Activated T-helper 9 cell treated with anti-CD3 and anti-CD28 coated beads, Interleukin-2, amount 50 U/mL, for 16 hours (primary cell): Measurements from ENCODE around the gene CASP9.
"Not testable (repeated sequence)": the region's sequence is repeated elsewhere in the genome, so short reads cannot be mapped to it uniquely, and the experiment has no call there.

Experiments
- DNase-seq: peaks from one replicate; pipeline ENCODE4 v3.0.0-alpha.2; 2020; ENCODE audit warnings: low read depth

The CASP9 gene

DNA sequence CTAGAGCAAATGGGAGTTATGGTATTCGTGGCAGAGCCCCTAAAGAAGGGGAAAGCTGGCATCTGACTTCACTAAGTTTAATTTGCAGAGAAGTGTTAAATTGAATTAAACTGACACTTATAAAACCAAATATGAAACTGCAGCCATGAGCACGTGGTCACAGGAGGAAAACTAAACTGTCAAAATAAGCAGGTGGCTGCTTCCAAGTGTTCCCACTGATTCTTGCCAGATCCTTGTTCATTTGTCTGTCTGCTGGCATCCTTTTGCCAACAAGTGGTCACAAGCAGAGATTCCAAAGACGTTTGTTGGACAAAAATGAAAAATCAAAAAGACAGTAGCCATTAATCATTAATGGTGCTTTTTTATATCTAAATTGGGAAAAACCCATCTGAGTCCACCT lies 54.7 kb downstream of the CASP9 start:
- no peak for DNase-seq

DNA sequence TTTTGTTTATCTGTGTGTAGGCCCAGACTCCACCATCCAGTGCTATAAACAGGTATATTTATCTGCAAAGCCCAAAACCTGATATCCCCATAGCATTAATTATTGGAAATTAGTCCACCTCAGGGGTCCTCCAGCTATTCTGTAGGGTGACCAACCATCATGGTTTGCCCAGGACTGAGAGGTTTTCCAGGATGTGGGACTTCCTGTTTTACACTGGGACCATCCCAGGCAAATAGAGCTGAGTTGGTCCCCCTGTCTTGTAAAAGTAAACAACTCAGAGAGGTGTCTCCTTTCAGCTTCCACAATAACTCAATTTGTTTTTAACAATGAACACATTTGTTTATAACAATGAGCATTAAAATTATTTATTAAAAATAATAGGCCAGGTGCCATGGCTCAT lies 55.9 kb downstream of the CASP9 start:
- no peak for DNase-seq

DNA sequence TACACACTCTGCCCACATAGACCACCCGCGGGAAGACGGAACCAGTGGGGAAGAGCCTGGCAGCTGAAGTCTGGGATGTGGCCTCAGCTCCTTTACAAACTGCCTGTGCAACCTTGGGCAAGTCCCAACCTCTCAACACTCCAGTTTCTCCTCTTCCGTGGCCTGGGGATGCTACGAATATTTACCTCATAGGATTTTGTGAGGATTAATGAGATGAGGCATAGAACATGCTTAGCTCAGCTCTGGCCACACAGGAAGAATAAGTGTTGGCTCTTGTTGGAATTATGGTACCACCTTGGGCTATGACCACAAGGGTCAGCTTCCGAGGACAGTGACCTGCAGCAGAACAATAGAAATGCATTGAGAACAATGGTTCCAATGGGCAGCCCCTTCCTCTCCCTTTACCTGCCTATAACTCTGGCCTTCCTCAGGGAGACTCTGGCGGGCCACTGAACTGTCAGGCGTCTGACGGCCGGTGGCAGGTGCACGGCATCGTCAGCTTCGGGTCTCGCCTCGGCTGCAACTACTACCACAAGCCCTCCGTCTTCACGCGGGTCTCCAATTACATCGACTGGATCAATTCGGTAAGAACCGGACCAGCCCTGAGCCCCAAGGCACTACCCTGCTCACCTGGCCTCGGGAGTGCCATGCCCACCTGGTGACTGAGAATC lies 56.9 kb downstream of the CASP9 start:
- not testable (repeated sequence) for DNase-seq

DNA sequence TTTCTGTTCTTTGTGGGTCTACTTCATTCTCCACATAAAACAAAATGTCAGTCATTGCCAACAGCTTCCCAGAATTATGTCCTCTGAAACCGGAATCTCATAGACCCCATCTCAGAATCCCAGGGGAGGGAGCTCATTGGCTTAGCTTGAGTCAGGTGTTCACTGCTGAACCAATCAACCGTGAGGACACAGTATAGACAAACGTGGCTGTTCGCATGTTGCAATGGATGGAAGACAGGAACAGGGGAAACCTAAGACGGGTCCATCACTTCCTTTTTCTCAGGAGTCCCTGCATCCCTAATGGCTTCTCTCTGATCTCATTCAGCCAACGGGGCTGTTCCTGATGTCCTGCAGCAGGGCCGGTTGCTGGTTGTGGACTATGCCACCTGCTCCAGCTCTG lies 58.3 kb downstream of the CASP9 start:
- DNase-seq, result no peak

DNA sequence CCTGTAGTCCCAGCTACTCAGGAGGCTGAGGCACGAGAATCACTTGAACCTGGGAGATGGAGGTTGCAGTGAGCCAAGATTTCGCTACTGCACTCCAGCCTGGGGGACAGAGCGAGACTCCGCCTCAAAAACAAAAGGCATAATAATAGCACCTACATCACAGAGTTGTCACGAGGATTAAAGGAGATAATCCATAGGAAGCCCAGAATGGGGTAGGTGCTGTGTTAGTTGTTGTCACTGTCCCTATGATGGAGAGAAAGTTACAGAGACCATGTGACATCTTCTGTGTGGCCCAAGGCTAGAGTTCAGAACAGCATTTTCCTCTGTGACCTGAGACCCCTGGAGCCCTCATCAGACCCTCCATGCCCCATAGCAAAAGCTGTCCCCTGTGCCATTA lies 60.1 kb downstream of the CASP9 start:
- DNase-seq, result not testable (repeated sequence)

DNA sequence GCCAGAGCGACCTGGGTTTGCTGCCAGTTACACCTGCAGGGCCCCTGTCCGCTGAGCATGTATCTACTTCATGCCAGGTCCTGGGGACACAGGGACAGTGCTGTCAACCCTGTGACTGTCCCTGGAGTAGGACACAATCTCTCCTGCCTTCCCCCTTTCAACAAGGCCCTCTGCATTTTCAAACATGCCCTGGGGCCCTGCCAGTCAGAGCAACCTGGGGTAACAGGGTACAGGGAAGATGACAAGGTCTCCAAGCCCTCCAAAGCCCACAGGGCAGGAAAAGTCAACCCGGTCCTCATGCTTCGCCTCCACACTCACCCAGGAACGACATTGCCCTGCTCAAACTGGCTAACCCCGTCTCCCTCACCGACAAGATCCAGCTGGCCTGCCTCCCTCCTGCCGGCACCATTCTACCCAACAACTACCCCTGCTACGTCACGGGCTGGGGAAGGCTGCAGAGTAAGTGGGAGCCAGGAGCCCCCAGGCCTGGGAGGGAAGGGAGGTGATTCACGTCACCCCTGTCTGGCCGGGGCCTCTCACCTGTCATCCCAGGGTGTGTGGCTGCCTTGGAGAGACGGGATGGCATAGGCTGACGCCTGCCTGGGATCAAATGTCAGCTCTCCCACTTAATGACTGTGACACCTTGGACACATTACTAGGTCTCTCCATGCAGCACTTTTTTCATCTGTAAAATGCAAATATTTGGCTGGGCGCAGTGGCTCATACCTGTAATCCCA lies 60.8 kb downstream of the CASP9 start:
- DNase-seq, result not testable (repeated sequence)

DNA sequence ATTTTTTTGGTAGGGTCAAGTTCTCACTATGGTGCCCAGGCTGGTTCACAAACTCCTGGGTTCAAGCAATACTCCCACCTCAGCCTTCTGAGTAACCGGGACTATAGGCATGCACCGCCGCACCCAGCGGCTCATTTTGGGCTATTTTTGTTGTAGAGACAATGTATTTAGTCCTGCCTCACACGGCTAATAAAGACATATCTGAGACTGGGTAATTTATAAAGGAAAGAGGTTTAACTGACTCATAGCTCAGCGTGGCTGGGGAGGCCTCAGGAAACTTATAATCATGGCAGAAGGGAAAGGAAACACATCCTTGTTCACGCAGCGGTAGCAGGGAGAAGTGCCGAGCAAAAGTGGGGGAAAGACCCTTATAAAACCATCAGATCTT lies 63.3 kb downstream of the CASP9 start:
- no peak for DNase-seq

DNA sequence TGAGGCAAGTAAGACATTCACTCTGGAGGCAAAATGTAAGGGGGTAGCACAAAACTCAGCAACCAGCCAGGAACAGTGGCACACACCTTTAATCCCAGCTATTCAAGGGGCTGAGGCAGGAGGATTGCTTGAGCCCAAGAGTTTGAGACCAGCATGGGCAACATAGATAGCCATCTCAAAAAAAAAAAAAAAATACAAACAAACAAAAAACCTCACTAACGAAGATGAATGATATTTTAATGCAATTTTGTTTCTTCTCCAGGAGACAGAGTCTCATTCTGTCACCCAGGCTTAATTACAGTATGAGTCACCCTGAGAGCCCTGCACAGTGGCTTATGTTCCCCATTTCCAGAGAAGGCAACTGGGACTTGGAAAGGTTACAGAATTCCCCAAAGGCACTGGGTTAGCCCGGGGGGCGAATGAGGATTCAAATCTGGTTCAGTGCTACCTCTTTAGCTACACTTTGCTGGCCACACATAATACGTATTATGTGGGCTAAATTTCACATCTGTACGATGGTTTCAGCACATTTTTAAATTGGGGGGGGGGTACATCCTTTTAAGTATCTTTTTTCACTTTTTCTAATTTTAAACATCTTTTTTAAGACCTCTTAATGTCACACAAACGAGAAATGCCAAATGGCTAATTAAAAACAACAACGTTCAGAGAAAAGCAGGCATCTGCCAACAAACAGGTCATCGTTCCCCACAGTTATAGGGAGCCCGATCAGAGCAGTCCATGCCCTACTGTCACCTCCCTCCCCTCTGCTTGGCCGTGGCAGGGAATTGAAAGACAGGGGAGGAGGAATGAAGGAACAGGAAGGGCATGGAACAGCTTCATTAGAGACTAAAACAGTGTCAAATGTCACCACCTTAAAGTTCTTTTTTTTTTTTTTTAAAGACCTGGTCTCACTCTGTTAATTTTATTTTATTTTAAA lies 64.0 kb downstream of the CASP9 start:
- no peak for DNase-seq

DNA sequence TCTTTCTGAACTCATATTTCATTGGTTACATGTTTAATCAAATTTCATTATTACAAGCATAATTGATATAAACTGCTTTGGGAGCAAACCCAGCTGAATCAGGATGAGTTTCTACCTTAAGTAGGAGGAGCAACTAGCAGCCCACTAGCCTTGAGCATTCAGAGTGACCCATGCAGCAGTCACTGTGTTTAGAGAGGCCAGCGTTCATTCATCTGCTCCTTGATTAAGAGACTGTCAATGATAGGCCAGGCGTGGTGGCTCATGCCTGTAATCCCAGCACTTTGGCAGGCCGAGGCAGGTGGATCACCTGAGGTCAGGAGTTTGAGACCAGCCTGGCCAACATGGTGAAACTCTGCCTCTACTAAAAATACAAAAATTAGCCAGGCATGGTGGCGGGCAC lies 65.6 kb downstream of the CASP9 start:
- DNase-seq, result not testable (repeated sequence)

DNA sequence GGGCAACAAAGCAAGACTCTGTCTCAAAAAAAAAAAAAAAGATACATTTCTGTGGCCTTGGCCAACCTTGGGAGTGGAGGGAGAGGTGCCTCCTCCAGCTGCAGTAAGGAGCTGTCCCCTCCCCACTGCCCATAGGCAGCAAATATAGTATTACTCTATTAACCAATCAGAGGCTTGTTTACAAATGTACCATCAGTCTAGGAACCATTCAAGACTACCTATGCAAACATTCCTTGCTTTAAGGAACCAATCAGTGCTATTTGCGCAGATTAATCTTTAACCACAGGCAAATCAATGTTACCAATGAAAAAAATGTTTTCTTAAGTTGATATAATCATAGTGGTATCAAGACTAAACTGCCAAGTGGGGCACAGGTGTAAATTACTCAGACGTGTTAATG lies 66.4 kb downstream of the CASP9 start:
- DNase-seq, result no peak

DNA sequence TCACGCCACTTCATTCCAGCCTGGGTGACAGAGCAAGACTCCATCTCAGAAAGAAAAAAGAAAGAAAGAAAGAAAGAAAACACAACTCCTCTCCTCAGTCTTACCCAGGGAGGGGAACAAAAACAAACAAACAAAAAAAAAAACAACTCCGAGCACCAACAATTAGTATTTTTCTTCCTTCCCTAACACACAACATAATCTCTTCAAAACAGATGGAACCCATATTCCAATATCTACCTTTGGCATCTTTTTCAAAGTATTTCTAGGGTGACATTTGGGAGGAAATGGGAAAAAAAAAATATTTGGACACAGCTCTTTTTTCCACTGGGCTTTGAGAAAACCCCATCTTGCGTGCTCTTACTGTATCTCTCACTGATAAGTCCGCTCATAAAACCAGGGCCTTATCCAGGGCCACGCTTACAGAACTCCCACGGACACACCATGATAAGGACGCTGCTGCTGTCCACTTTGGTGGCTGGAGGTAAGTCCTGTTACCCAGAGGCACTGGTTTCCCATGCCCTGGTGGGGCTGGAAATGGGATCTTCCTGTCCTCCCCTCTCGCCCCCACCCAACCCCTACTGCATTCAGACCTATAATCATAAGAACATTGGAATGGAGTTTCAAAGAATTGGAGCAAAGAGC lies 67.6 kb downstream of the CASP9 start, which contains the start of gene CELA2A:
CELA2A (plus strand) TSS at position 420 of the 642 bp plus-strand sequence; CDS start at position 442, 22 bp downstream.
- DNase-seq, result no peak

DNA sequence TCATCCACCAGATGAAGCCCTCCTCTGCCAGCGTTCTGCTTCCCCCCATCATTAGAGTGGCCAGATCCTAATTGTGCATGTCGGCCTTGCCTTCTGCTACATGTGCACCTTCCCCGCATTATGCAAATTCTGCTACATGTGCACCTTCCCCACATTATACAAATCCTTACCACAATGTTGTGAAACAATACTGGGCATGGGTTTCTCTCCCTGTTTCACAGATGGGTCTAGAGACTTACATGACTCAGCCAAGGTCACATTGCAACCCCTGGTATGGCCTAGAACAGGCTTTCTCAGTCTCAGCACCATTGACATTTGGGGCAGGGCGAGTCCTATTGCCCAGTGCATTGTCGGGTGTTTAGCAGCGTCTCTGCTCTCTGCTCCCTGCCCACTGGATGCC lies 68.5 kb downstream of the CASP9 start:
- no peak for DNase-seq

DNA sequence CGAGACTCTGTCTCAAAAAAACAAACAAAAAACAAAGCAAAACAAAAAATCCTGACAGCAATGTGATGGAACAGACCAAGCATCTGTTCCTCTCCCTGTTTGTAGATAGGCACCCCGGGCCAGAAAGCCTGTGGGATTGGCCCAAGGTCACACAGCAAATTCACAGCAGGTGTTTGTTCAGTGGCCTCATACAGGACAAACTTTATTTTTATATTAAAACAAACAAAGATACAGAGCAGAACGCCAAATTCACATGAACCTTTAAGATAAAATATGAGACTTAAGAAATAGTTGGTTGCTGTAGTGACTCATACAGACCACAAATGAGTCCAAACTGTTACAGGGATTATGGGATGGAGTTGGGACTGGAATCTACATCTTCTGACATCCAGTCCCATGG lies 69.8 kb downstream of the CASP9 start:
- no peak for DNase-seq

DNA sequence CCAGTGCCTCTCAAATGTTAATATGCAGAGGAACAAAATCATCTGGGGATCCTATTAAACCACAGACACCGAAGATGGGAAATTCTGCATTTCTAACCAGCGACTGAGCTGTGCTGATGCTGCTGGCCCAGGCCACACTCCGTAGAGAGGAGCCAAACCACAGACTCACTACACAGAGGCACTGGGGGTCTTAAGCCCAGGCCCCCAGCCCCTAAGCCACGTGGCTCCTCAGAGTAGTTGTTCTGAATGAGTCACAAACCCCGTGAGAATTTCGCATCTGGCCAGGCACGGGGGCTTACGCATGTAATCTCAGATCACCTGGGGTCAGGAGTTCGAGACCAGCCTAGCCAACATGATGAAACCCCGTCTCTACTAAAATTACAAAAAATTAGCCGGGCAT lies 70.3 kb downstream of the CASP9 start:
- DNase-seq, result no peak

DNA sequence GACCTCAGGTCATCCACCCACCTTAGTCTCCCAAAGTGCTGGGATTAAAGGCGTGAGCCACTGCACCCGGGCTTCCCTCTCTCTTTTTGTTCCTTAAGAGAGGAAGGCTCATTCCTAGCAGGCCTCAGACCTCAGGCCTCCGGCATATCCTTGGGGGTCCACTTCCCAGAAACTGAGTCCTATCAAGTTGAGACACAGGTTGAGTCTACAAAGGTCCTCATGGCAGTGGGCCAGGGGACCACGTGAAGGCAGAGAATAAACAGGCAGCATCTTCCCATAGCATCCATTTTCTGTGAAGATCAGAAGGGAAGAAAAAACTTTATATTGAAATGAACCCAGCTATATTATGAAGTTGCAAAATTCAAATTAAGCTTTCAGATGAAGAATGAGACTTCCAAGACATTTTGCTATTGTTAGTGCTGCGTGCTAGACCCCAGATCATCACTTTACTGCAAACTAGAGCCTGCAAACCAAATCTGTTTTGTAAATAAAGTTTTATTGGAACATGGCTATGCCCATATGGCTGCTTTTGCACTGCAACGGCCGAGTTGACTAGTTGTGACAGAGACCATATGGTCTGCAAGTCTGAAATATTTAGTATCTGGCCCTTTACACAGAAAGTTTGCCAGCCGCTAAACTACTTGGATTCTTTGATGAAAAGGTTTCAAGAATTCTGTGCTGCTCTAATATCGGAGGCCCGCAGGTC lies 71.0 kb downstream of the CASP9 start:
- DNase-seq, result no peak

DNA sequence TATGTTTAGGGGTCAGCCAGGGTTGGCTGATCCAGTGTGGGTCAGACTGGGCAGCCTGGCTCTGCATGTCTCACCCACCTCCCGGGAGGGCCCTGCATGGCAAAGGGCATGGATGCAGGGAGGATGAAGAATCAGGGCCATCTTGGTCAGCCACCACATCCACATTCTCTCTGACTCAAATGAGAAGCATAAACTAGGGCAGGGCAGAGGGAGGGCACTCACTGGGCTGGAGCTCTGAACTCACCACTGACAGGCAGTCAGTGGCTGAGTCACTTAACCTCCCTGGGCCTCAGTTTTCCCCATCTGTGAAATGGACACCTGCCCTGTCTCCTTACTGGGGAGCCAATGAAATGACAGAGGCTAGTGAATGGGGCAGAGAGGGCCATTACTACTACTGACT lies 71.8 kb downstream of the CASP9 start:
- DNase-seq, result no peak

DNA sequence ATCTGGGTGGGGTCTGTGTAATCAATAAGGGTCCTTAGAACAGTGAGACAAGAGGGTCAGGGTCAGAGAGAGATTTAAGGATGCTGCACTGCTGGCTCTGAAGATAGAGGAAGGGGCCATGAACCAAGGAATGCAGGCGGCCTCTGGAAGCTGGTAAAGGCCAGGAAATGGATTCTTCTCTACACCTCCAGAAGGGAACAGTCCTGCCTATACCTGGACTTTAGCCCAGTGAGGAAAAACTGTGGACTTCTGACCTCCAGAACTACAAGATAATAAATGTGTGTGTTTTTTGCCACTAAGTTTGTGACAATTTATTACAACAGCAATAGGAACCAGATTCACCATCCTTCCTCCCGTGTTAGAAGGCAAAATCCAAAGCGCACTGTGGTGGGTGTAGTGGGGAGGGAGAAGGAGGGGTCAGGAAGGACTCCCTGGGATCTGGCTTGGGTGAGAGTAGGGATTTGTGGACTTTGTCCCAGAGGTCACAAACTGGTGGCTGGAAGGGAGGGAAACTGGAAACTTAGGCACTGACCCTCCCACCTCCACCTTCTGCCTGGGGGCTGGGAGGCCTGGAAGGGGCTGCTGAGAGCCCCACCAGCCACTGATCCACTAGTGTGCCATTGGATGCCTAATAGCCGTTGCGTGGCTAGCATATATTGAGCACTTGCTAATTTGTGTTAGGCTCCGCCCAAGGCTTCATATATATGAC lies 72.8 kb downstream of the CASP9 start:
- no peak for DNase-seq

DNA sequence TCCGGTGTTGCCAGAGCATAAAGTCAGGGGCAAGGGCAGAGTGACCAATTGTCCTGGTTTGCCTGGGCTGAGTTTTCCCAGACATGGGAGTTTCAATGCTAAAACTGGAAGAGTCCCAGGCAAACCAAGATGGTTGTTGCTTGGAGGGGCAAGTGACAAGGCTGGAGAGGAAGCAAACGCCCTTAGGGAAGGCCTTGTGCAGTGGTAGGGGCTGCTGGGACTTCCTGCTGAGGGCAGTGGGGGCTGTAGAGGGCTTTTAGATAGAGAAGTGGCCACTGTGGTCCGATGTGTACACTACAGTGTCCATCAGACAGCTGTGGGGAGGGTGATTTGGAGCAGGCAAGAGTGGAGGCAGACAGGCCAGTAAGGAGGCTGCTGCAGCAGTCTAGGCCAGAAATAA lies 74.4 kb downstream of the CASP9 start:
- DNase-seq, result no peak

DNA sequence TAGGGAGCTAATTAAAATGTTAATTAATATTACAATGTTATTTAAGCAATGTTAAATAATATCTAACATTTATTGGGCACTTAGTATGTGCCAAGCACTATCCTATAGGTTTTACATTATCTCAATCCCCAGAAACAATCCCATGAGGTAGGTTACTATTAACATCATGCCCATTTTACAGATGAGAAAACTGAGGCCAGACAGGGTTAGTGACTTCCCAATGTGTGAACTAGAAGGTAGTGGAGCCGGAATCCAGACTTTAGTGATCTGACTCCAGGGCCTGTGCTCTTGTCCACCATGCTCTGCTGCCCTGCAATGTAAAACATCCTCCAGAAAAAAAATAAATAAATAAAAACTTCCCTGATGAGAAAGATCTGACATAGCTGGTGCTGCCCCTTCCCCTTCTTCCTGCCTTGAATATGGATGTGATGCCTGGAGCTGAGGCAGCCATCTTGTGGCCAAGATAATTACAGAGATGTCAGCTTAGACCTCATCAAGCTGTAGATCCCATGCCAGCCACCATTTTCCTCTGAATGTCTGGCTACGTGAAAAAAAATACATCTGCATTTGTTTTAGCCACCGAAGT lies 75.0 kb downstream of the CASP9 start:
- no peak for DNase-seq

DNA sequence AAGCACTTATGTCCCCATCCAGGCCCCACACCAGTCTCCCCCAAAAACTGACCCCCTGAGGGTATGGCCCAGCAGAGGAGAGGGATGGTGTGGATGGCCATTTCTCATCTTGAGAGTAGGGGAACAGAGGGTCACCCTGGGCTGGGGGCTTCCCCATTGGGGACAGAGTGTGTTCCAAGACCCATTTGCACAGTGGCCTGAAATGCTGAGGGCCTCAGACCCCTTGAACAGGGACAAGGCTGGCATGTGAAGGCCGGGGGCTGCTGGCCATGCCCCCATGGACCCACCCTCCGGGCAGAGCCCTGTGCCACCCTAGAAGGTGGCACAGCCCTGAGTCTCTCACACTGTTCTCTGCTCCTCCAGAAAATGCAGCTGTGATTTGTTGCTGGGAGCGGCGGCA lies 77.8 kb downstream of the CASP9 start:
- no peak for DNase-seq
